HG02610 (cell line): ENCODE results near the gene TLR5.

Source experiments
- ATAC-seq: cut with Tn5 transposase; IDR thresholded peaks from one replicate; pipeline ENCODE4 v1.9.1; 2021; ENCODE audit warnings: mild to moderate bottlenecking, moderate library complexity; ENCODE audit not compliant: unreplicated experiment

TLR5 gene

DNA sequence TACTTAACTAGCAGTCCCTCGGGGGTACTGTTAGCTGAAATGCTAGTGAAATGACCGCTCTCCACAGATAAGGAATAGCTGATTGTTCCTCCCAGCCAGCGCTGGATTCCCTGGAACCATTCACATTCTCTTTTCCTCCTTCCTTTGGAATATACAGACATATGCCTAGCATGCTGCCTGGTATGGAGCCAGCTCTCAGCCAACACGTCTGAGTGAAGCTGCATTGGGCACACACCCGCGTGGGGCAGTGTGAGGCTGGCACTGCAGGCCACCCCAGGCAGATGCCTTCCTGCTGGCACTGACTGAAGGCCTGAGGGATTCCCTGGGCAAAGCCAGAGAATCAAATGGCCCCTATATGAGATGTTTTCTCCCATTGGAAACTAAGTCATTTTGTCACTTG is 66.7 kb downstream of the TLR5 start:
- no peak for ATAC-seq

DNA sequence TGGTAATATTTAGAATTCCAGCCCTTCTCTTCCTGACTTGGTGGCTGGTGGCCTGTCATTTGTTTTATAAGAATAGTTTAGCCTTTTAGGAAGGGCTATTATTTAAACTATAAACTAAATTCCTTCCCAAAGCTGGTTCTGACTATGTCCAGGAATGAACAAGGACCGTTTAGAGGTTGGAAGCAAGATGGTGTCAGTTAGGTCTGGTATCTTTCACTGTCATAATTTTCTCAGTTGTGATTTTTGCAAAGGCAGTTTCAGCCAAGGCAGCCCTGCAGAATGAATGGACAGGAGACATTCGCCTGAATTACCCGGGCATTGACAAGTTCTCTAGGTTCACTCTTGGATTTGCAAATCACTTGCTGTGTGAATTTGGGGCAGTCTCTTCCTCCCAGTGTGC is 67.2 kb downstream of the TLR5 start:
- no peak for ATAC-seq

DNA sequence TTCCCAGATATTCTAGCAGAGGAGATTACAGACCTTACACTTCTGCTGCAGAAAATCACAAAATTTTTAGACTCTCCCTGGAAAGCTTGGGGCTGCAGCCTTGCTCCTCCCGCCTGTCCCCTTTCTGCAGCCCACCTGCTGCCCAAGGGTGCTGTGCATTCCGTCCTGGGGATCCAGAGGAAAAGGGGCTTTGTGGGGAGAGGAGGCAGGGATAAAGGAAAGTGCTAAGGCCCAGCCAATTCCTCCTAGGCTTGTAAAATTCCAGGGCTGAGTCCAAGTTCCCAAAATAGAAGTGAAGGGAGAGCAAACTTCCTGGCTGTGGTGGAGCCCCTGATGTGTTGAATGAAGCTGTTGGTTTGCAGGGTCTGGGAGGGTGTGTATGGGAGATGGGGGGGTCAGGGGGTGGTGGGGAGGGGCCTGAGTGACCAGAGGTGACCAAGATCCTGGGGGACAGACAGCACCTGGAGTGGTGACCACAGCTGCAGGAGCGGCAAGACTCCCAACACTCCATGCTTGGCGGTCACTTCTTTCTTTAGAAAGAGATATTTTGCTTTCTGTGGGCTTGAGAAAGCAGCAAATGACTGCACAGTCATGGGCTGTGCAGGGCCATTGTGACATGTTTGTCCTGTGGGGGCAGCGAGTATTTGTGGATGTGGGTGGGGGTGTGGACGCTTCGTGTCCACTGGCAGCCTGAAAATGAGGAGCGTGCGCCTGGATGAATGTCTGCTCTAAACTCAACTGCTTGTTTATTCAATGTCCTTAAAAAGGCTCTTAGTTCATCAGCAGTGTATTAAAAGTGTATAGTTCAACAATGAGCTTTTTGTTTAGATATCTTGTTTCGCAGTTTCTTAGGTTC is 68.4 kb downstream of the TLR5 start:
- no peak for ATAC-seq

DNA sequence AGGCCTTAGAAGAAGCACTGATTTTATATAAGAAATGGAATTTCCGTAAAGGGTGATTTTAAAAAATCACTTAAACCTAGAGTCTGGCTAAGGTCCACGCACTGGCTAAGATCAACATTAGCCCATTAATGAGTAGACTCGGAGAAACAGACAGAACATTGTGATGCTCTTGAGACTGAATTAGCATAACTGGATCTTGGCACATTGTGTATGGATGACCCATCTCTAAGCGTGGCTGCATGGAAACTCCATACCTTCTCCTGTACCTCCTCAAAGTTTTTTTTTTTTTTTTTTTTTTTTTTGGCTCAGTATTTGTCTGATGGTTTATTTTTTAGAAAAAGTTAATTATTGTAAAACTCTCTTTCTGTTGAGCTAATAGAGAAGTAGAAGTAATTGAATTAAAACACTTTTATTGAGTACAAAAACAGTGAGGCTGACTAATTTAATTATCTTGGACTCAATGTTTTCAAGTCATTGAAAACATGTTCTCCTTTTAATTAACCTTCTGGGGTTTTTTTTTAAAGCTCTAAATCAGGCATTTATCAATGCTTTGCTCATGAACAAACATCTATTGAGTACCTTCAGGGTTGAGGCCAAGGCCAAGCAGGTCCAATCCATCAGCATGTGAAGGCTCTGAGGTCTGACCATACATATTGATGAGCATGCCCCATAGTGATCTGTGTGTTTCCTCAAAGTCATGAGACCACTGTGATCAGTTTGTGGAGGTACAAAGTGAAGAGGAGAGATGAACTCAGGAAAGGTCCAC is 74.0 kb downstream of the TLR5 start:
- no peak for ATAC-seq

DNA sequence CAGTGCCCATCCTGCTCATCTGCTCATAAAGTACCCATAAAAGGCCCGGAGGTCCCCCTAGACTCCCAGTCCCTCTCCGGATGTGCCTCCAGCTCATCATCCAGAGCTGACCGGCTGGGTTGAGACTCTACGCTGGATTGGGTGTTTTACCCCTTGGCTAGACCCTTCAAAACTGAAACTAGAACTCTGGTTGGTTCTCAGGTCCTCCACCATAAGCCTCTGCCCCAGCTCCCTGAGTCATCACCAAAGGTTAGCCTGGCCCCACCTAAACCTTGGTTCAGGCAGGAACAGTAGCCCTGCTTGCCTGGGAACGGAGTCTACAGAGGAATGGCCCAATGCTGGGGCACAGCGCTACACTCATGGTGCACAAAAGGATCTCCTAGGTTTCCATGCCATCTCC is 75.1 kb downstream of the TLR5 start:
- no peak for ATAC-seq

DNA sequence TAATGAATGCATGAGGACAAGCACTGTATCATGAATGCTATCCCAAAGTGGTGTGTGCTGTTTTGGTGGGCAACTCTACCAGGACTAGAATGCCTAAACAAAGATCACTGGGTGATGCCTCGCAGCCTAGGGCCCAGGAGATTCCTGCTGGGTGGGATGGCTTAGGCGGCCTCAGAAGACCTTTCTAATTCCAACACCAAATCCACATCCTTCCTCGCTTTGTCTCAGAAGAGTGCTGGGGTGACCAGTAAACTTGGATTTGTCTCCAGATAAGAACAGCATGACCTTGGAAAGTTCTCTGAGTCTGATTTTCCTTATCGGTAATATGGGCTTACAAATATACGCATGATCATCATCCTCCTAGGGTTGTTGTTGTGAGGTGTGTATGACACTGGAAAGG is 76.6 kb downstream of the TLR5 start:
- ATAC-seq, result no peak

DNA sequence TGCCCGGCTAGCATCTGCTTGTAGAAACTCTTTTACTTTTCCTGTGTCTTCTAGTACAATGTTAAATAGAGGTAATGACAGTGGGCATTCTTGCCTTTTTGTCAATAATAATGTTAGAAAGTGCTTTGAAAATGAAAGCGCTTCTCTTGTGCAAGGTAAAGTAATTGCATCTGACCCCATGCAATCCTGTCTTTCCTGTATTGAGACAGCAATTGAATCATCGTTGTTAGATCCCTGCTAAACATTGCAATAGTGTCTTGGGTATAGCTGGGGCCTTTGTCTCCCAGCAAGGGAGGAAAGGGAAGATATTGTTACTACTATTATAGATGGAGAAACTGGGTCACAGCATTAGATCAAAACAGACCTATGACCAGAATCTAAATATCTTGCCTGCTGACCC is 80.9 kb downstream of the TLR5 start:
- ATAC-seq, result no peak

DNA sequence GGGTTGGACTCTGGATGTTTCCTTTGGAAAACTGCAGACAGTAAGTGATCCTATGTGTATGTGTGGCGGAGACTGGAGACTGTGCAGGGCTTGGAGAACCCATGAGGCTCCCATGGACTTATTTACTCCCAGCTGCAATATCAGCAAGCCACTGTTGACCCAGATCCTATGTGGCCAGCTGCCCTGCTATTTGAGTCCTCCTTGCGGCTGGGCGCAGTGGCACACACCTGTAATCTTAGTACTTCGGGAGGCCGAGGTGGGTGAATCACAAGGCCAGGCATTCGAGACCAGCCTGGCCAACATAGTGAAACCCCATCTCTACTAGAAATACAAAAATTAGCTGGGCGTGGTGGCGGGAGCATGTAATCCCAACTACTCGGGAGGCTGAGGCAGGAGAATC is 83.5 kb downstream of the TLR5 start:
- no peak for ATAC-seq
